SU-DHL-6 (cell line): ENCODE results near the gene GARRE1.

Experiments used
- EZH2phosphoT487 ChIP-seq: fragments of 200-600 bp; sonication (generic), shearing (Covaris generic); conservative IDR thresholded peaks from 2 replicates; pipeline ENCODE4 v1.6.1; 2018; ENCODE audit warnings: mild to moderate bottlenecking, antibody characterized with exemption, low read length, moderate library complexity, mixed read lengths
- TF ChIP-seq, protein P1 (sequence below): fragments of 200-600 bp; sonication (generic); IDR thresholded peaks from one replicate; pipeline ENCODE4 v1.5.1; 2017; ENCODE audit warnings: antibody characterized with exemption, mild to moderate bottlenecking, low read length, moderate library complexity; ENCODE audit not compliant: insufficient read depth, poor library complexity, severe bottlenecking

GRCh38 chr19:34276614-34277013 lies 22.3 kb downstream of the GARRE1 start:
- TF ChIP-seq, protein P1, sequence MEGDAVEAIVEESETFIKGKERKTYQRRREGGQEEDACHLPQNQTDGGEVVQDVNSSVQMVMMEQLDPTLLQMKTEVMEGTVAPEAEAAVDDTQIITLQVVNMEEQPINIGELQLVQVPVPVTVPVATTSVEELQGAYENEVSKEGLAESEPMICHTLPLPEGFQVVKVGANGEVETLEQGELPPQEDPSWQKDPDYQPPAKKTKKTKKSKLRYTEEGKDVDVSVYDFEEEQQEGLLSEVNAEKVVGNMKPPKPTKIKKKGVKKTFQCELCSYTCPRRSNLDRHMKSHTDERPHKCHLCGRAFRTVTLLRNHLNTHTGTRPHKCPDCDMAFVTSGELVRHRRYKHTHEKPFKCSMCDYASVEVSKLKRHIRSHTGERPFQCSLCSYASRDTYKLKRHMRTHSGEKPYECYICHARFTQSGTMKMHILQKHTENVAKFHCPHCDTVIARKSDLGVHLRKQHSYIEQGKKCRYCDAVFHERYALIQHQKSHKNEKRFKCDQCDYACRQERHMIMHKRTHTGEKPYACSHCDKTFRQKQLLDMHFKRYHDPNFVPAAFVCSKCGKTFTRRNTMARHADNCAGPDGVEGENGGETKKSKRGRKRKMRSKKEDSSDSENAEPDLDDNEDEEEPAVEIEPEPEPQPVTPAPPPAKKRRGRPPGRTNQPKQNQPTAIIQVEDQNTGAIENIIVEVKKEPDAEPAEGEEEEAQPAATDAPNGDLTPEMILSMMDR = no peak
- TF ChIP-seq EZH2phosphoT487 = no peak
